Transverse colon (tissue), 4 donors: ENCODE data around the gene GLI3. TPM values are rescaled to one million over a fixed set of nuclear protein-coding genes. Genes with fewer than 3 reads are reported as not detected.

Experiments
- DNase-seq: peaks from one replicate; pipeline ENCODE4 v3.0.0-alpha.2; 2019
- H3K27ac ChIP-seq, 4 donors: fragments of 200-600 bp; sonication (generic); 2 replicates each; pipeline ENCODE4 v1.5.1; 2016 to 2018; ENCODE audit warnings: inconsistent platforms in 4 of 4
- H3K27me3 ChIP-seq: fragments of 200-600 bp; sonication (generic); 2 replicates; pipeline ENCODE4 v1.5.1; 2017; ENCODE audit warnings: inconsistent platforms
- H3K36me3 ChIP-seq, 4 donors: fragments of 200-600 bp; sonication (generic); 2 replicates each; pipeline ENCODE4 v1.5.1; 2017 to 2019; ENCODE audit warnings: inconsistent platforms in 4 of 4
- H3K4me1 ChIP-seq, 4 donors: fragments of 200-600 bp; sonication (generic); 2 replicates each; pipeline ENCODE4 v1.5.1; 2017 to 2020; ENCODE audit warnings: inconsistent platforms in 4 of 4
- H3K4me3 ChIP-seq, 4 donors: fragments of 200-600 bp; sonication (generic); 1 replicate in 1 of 4; 2 replicates in 3 of 4; pipeline versions ENCODE4 v1.5.1 to v1.6.1; 2017 to 2019; ENCODE audit warnings: inconsistent platforms in 4 of 4
- H3K9me3 ChIP-seq, 2 donors: fragments of 200-600 bp; sonication (generic); 2 replicates each; pipeline ENCODE4 v1.5.1; 2017 to 2019; ENCODE audit warnings: inconsistent platforms in 2 of 2
- CTCF ChIP-seq, 5 experiments: fragments of 200-600 bp in 3 of 5; fragments of 450-650 bp in 2 of 5; sonication (generic) in 3 of 5; IDR thresholded peaks; 1 replicate in 2 of 5; 2 replicates in 3 of 5; pipeline ENCODE4 v1.5.1; 2016 to 2017; ENCODE audit warnings: antibody characterized with exemption in 5 of 5, inconsistent platforms in 3 of 5, mild to moderate bottlenecking in 2 of 5, moderate library complexity in 1 of 5
- EP300 ChIP-seq: sonication (generic); formaldehyde crosslinking; IDR thresholded peaks from one replicate; pipeline ENCODE4 v1.6.1; 2017; ENCODE audit warnings: antibody characterized with exemption, low read depth
- POLR2A ChIP-seq: fragments of 450-650 bp; IDR thresholded peaks from one replicate; pipeline ENCODE4 v1.6.1; 2016; ENCODE audit warnings: antibody characterized with exemption, mild to moderate bottlenecking, moderate library complexity
- POLR2AphosphoS5 ChIP-seq, 3 donors: sonication (generic); formaldehyde crosslinking; IDR thresholded peaks; one replicate each; pipeline ENCODE4 v1.6.1; 2016; ENCODE audit warnings: antibody characterized with exemption in 3 of 3
- WGBS, 2 donors: methylation state at CpG; one replicate each; pipeline ENCODE4 v1.1.5; 2018; ENCODE audit warnings: low coverage in 1 of 2; 5-methylcytosine and 5-hydroxymethylcytosine counted together
- in situ Hi-C, 4 donors: fragments of 200-750 bp; cut with MboI; loops; one replicate each; pipeline versions ENCODE4 v1.15.0 to v1.15.1; 2017; ENCODE audit warnings: low sequenced_read_pairs in 3 of 4, low pct_ligation_motif_present in 1 of 4, low pct_unique_long_range_greater_than_20kb in 1 of 4
- intact Hi-C: fragments of 100-400 bp; cut with DNase I; formaldehyde crosslinking; loops from one replicate; pipeline ENCODE4 v1.15.1; 2023; ENCODE audit warnings: low total_unique reads
- total RNA-seq, 4 donors: library from RNA; depleted of rRNA; stranded (reverse); fragments of >200 nt; gene quantifications; one replicate each; pipeline ENCODE4 v1.1.0, GENCODE V29; 2016

GLI3 gene
- total RNA-seq, 4 donors from 2014 or later: 3.7 to 41.1 (median 5.3) TPM

- Histone ChIP-seq H3K4me1 (peaks cover 4 to 18% (median 10%) of the 10 kb centered on the region in 4 donors), H3K27me3 (no peaks in the 10 kb centered on the region), H3K27ac (no peak overlapping the region), H3K36me3 (no peaks in the 10 kb centered on the region), H3K9me3 (no peaks in the 10 kb centered on the region), H3K4me3 (no peak overlapping the region)
- in situ Hi-C loops: no loop called here
- WGBS, 2 donors: 62 to 69% methylated on average over 3 to 4 of the region's 4 CpGs
- intact Hi-C loops: no loop called here
- no peak for DNase-seq
- no peak for TF ChIP-seq CTCF (IDR thresholded peaks at IDR 0.05)
These were observed 137.9 kb downstream of the GLI3 start for GRCh38 chr7:42099066-42099465.

GRCh38 chr7:42097752-42098151 lies 139.3 kb downstream of the GLI3 start:
- DNase-seq: no peak
- Histone ChIP-seq H3K4me1 (peaks cover 6 to 22% (median 10%) of the 10 kb centered on the region in 4 donors), H3K36me3 (no peaks in the 10 kb centered on the region), H3K27ac (peak overlapping the region; percentile 37 to 77 (median 46)), H3K9me3 (no peaks in the 10 kb centered on the region), H3K27me3 (no peaks in the 10 kb centered on the region), H3K4me3 (no peak overlapping the region)
- no peak for TF ChIP-seq POLR2AphosphoS5 (IDR thresholded peaks at IDR 0.05)
- no peak for TF ChIP-seq EP300
- TF ChIP-seq CTCF (IDR thresholded peaks at IDR 0.05): no peak
- TF ChIP-seq POLR2A: no peak
- WGBS, 2 donors: 61 to 74% methylated on average over 5 of the region's 5 CpGs
- intact Hi-C loops: no loop called here
- in situ Hi-C loops: no loop called here

GRCh38 chr7:42096681-42097561 lies 140.1 kb downstream of the GLI3 start:
- peak overlapping the region; percentile 37 to 77 (median 46) for H3K27ac ChIP-seq
- TF ChIP-seq CTCF (IDR thresholded peaks at IDR 0.05): no peak
- TF ChIP-seq POLR2AphosphoS5 (IDR thresholded peaks at IDR 0.05): no peak
- no peak for TF ChIP-seq POLR2A
- TF ChIP-seq EP300: no peak

GRCh38 chr7:42096268-42096667 lies 140.7 kb downstream of the GLI3 start:
- Histone ChIP-seq H3K4me3 (no peak overlapping the region), H3K4me1 (peaks cover 8 to 32% (median 16%) of the 10 kb centered on the region in 4 donors), H3K36me3 (no peaks in the 10 kb centered on the region), H3K27ac (peak overlapping the region; percentile 37 to 77 (median 46)), H3K27me3 (no peaks in the 10 kb centered on the region), H3K9me3 (no peaks in the 10 kb centered on the region)
- TF ChIP-seq CTCF (IDR thresholded peaks at IDR 0.05): no peak
- no peak for TF ChIP-seq POLR2AphosphoS5 (IDR thresholded peaks at IDR 0.05)
- TF ChIP-seq POLR2A: no peak
- TF ChIP-seq EP300: no peak
- no peak for DNase-seq
- in situ Hi-C loops: no loop called here
- WGBS, 2 donors: 74 to 76% methylated on average over 5 to 8 of the region's 8 CpGs
- intact Hi-C loops: no loop called here

More at GRCh38 chr7:42096681-42097561, 140.1 kb downstream of the GLI3 start:
- Histone ChIP-seq H3K27me3 (no peaks in the 10 kb centered on the region), H3K4me1 (peaks cover 7 to 27% (median 14%) of the 10 kb centered on the region in 4 donors), H3K9me3 (no peaks in the 10 kb centered on the region), H3K4me3 (no peak overlapping the region), H3K36me3 (no peaks in the 10 kb centered on the region)
- 41 to 50% methylated on average over 4 to 11 of the region's 11 CpGs for WGBS, 2 donors
- intact Hi-C loops: no loop called here
- no peak for DNase-seq
- in situ Hi-C loops: no loop called here
